GM12892 (cell line): Measurements from ENCODE around the gene MN1.

Experiments
- POLR2A ChIP-seq: IDR thresholded peaks from 2 replicates; pipeline ENCODE4 v1.6.1; 2011; ENCODE audit warnings: low read depth, low read length, control low read depth
- POLR2AphosphoS5 ChIP-seq: IDR thresholded peaks from 2 replicates; pipeline ENCODE4 v1.6.1; 2011; ENCODE audit warnings: low read depth, low read length, control low read depth
- TAF1 ChIP-seq: IDR thresholded peaks from 2 replicates; pipeline ENCODE4 v1.6.1; 2011; ENCODE audit warnings: low read depth, mild to moderate bottlenecking, control low read depth, low read length, borderline replicate concordance

DNA sequence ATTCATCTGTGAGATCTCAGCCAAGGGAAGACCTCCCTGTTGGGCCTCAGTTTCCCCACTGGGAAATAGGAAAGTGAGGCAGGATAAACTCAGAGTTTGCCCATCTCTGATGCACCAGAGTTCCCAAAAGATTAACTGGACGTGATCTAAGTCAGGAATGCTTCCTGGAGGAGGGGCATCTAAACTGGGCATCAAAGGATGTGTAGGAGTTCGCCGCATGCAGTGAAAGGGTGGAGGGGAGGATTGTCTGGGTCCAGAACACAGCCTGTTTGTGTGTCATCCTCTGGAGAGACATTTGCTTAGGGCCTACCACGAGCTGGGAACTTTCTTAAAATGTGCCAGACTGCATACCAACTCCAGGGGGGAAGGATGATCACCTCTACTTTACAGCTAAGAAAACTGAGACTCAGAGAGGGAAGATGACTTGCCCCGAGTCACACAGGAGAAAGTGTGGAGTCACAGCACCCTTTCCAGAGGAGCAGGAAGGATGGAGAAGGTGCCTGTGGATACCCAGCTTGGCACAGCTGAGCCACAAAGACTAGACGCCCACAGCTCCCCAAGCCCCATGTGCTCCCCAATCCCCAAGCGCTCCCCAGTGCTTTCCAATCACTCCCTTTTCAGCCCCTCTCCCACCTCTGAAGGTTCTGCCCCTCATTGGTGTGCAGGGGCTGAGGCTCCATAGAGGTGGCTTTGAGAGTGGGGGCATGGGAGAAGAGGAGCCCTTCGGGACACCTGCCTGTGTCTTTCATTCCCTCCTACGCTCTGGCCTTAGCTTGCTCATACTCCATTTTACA lies 50.1 kb downstream of the MN1 start:
- TF ChIP-seq POLR2A (no peak), POLR2AphosphoS5 (no peak), TAF1 (no peak)
